AG08396 (cell line): ENCODE measurements around the gene TMC5.
"Not testable (repeated sequence)": the region's sequence is repeated elsewhere in the genome, so short reads cannot be mapped to it uniquely, and the experiment has no call there.

Source experiments
- DNase-seq: peaks from one replicate; pipeline ENCODE4 v3.0.0; 2012; ENCODE audit warnings: low spot score, mixed read lengths

The TMC5 gene

GRCh38 chr16:19542138-19542821 is 124.6 kb downstream of the TMC5 start:
- DNase-seq, result no peak

DNA sequence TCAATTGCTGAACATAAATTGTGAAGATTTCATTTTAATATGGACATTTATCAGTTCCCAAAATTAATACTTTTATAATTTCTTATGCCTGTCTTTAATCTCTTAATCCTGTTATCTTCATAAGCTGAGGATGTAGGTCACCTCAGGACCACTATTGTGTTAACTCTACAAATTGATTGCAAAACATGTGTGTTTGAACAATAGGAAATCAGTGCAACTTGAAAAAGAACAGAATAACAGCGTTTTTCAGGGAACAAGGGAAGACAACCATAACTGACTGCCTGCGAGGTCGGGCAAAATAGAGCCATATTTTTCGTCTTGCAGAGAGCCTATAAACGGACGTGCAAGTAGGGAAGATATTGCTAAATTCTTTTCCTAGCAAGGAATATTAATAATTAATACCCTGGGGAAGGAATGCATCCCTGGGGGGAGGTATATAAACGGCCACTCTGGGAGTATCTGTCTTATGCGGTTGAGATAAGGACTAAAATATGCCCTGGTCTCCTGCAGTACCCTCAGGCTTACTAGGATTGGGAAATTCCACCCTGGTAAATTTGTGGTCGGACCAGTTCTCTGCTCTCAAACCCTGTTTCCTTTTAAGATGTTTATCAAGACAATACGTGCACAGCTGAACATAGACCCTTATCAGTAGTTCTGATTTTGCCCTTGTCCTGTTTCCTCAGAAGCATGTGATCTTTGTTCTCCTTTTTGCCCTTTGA is 125.8 kb downstream of the TMC5 start:
- not testable (repeated sequence) for DNase-seq

DNA sequence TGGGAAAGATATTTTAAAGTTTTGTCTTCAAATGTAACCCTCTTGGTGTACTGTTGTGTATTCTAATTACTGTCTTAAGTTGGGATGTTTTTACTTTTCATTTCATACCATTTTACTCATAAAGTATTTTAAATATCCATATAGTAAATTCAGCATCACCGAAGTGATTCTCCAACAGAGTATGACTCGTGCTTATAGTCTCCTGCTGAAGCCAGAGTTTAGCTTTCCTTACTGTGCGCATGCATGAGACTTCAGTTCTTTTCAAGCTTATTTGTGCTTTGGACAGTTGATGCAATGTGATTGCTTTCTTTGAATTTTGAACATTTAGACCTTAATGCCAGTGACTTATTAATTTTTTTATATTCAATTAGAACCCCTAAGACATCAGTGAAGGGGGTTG is 130.5 kb downstream of the TMC5 start:
- no peak for DNase-seq
